ENCODE measurements around the gene PAFAH2.

Gene PAFAH2

GRCh38 chr1:25922056-25922970, 75.5 kb downstream of the PAFAH2 start:
- peak in 41 of 42 donors; percentile 58 to 92 (median 79) for DNase-seq
- intact Hi-C loops (cut with DNase I) = no loop called here

GRCh38 chr1:25918615-25919014, 79.2 kb downstream of the PAFAH2 start:
- no peak for DNase-seq
- intact Hi-C loops (cut with DNase I) = no loop called here

- intact Hi-C loops (cut with DNase I) = no loop called here
- peak in 23 of 42 donors; percentile 34 to 72 (median 56) for DNase-seq
Measured at GRCh38 chr1:25917996-25918395, 79.9 kb downstream of the PAFAH2 start.

GRCh38 chr1:25916460-25916859, 81.4 kb downstream of the PAFAH2 start:
- intact Hi-C loops (cut with DNase I) = no loop called here
- DNase-seq = no peak

DNA sequence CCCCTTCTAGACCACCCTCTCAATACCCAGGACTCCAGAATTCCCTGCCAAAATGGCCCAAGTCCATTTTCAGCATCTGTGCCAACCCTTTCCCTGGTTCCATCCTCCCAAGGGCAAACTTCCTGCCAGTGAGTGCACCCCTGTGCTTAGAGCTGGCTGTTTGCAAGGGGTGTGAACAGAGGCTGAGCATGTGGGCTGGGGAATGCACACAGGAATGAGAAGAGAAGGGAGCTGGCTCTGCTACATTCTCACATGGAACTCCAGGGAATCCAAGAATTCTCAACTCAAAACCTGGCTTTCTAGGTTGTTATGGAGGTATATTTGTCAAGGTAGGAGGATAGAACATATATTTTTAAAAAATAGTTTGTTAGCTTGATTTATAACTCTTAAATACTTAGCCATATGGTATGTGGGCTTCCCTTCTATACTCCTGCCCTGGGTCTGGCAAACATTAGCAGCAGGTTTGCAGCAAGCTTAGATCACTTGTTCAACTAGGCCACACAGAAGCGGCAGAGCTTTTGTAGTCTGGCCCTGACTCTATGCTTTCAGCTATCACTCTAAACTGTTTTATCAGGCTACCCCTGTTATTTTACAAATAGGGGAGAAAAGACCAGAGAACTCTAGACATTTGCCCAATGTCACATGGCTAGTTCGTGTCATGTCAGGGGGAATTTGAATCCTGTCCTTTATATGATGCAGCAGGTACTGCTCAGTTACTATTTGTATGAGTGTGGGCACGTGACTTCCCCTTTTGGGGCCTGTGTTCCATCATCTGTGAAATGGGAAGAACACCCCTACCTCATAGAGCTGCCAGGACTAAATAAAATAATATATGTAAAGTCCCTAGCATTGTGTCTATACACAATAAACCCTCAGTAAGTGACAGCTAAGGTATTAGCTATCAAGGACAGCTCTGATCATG, 83.5 kb downstream of the PAFAH2 start:
- DNase-seq = no peak

GRCh38 chr1:25913206-25913605, 84.7 kb downstream of the PAFAH2 start:
- intact Hi-C loops (cut with DNase I) = no loop called here
- no peak for DNase-seq

More for the DNA sequence above, 83.5 kb downstream of the PAFAH2 start:
- intact Hi-C loops (cut with DNase I) = no loop called here

DNA sequence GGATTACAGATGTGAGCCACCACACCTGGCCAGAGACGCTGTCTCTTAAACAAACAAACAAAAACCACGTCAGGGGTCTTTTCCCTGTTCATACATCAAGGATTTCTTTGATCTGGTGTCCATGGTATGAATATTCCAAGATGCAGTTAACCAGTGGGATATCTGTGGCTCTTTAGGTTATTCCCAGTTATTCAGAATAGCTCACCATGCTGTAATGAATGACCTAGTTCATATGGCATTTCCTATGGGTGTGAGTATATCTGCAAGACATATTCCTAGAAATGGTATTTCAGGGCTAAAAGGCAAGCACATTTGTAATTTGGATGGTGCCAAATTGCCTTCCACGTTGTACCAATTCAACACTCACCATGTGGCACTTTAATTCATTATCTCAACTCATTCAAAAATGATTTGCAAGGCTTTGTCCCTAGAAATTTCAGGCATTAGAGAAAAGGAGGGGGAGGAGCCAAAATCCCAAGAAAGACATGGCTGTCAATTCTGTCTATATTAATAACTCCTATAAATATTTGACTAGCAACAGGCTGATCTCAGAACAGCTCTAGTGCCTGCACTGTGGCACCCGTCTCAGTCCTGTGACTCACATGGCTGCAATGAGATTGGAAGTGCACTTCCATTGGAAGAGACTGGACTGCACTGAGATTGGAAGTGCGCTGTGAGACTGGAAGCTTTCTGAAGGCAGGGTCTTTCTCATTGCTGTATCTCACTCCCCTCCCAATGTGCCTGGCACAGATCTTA, 85.6 kb downstream of the PAFAH2 start:
- intact Hi-C loops (cut with DNase I) = no loop called here
- no peak for DNase-seq

GRCh38 chr1:25911162-25911561, 86.7 kb downstream of the PAFAH2 start:
- intact Hi-C loops (cut with DNase I) = no loop called here
- DNase-seq = no peak

Data from head of caudate nucleus (tissue), 42 donors.